GM23248 (cell line): ENCODE data around the gene CLSTN2.

Experiments used
- EZH2 ChIP-seq: fragments of 200-600 bp; sonication (generic); IDR thresholded peaks from 2 replicates; pipeline ENCODE4 v1.6.1; 2018; ENCODE audit warnings: antibody characterized with exemption, mild to moderate bottlenecking; ENCODE audit not compliant: insufficient read depth, poor library complexity, severe bottlenecking
- EZH2phosphoT487 ChIP-seq: fragments of 200-600 bp; sonication (generic); IDR thresholded peaks from 2 replicates; pipeline ENCODE4 v1.6.1; 2018; ENCODE audit warnings: antibody characterized with exemption, moderate library complexity, mild to moderate bottlenecking, low read depth; ENCODE audit not compliant: insufficient read depth

DNA sequence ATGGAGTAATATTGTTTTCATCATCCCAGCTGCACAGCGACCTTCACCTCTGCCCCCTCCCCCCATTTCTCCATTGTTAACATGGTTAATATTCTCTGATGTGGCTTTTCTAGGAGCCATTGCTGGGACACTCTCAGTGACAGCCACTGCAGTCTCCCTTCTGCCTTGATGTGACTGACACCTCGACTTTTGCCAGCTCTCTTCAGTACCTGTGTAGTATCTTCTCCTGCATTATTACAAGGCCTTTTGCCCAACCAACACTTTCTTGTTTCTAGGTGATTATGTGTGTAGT lies 179.8 kb downstream of the CLSTN2 start:
- no peak for TF ChIP-seq EZH2
- TF ChIP-seq EZH2phosphoT487 = no peak
